Measurements from ENCODE around the gene CUL9.

CUL9 gene

GRCh38 chr6:43222418-43223059 lies 40.5 kb downstream of the CUL9 start:
- Histone ChIP-seq H3K4me1 (ENCODE audit: insufficient read depth, low read length, severe bottlenecking) (peaks cover 33% of the 10 kb centered on the region), H3K9ac (ENCODE audit: low read length) (no peak overlapping the region)

GRCh38 chr6:43223175-43223574 lies 41.2 kb downstream of the CUL9 start:
- Histone ChIP-seq H3K36me3 (ENCODE audit: insufficient read depth, low read length) (peaks cover 49% of the 10 kb centered on the region), H3K79me2 (ENCODE audit: insufficient read depth, low read length) (no peaks in the 10 kb centered on the region), H3K9me3 (ENCODE audit: low read length) (no peaks in the 10 kb centered on the region), H3K9ac (ENCODE audit: low read length) (no peak overlapping the region), H3F3A (ENCODE audit: insufficient read depth, low read length) (no peaks in the 10 kb centered on the region), H3K9me2 (ENCODE audit: low read depth, low read length) (no peaks in the 10 kb centered on the region), H4K20me1 (ENCODE audit: insufficient read depth, low read length) (no peaks in the 10 kb centered on the region), H3K4me3 (ENCODE audit: low read depth, low read length, poor library complexity, severe bottlenecking) (no peak overlapping the region), H2AFZ (ENCODE audit: low read length) (no peak overlapping the region), H3K4me1 (ENCODE audit: insufficient read depth, low read length, severe bottlenecking) (peaks cover 39% of the 10 kb centered on the region), H3K27ac (ENCODE audit: low read depth, low read length, poor library complexity, severe bottlenecking) (peak overlapping the region; percentile 90), H3K4me2 (ENCODE audit: low read length) (no peak overlapping the region), H3K27me3 (ENCODE audit: insufficient read depth, low read length) (no peaks in the 10 kb centered on the region)
- TF ChIP-seq CTCF (IDR thresholded peaks at IDR 0.05; ENCODE audit: low read length) (no peak), EZH2 (IDR thresholded peaks at IDR 0.05; ENCODE audit: borderline replicate concordance, low read length) (no peak)

More at GRCh38 chr6:43222418-43223059, 40.5 kb downstream of the CUL9 start:
- Histone ChIP-seq H3K4me3 (ENCODE audit: low read depth, low read length, poor library complexity, severe bottlenecking) (no peak overlapping the region), H3K4me2 (ENCODE audit: low read length) (no peak overlapping the region), H3F3A (ENCODE audit: insufficient read depth, low read length) (no peaks in the 10 kb centered on the region), H3K27ac (ENCODE audit: low read depth, low read length, poor library complexity, severe bottlenecking) (peak overlapping the region; percentile 90), H3K27me3 (ENCODE audit: insufficient read depth, low read length) (no peaks in the 10 kb centered on the region), H3K9me2 (ENCODE audit: low read depth, low read length) (no peaks in the 10 kb centered on the region), H3K36me3 (ENCODE audit: insufficient read depth, low read length) (peaks cover 49% of the 10 kb centered on the region), H4K20me1 (ENCODE audit: insufficient read depth, low read length) (no peaks in the 10 kb centered on the region), H3K9me3 (ENCODE audit: low read length) (no peaks in the 10 kb centered on the region), H3K79me2 (ENCODE audit: insufficient read depth, low read length) (no peaks in the 10 kb centered on the region), H2AFZ (ENCODE audit: low read length) (no peak overlapping the region)
- TF ChIP-seq EZH2 (IDR thresholded peaks at IDR 0.05; ENCODE audit: borderline replicate concordance, low read length) (no peak), CTCF (IDR thresholded peaks at IDR 0.05; ENCODE audit: low read length) (no peak)

- Histone ChIP-seq H3K27ac (ENCODE audit: low read depth, low read length, poor library complexity, severe bottlenecking) (peak overlapping the region; percentile 90), H4K20me1 (ENCODE audit: insufficient read depth, low read length) (no peaks in the 10 kb centered on the region), H2AFZ (ENCODE audit: low read length) (no peak overlapping the region), H3K4me3 (ENCODE audit: low read depth, low read length, poor library complexity, severe bottlenecking) (no peak overlapping the region), H3K9ac (ENCODE audit: low read length) (no peak overlapping the region), H3F3A (ENCODE audit: insufficient read depth, low read length) (no peaks in the 10 kb centered on the region), H3K27me3 (ENCODE audit: insufficient read depth, low read length) (no peaks in the 10 kb centered on the region), H3K9me2 (ENCODE audit: low read depth, low read length) (no peaks in the 10 kb centered on the region), H3K79me2 (ENCODE audit: insufficient read depth, low read length) (no peaks in the 10 kb centered on the region), H3K9me3 (ENCODE audit: low read length) (no peaks in the 10 kb centered on the region), H3K4me2 (ENCODE audit: low read length) (no peak overlapping the region), H3K36me3 (ENCODE audit: insufficient read depth, low read length) (peaks cover 39% of the 10 kb centered on the region), H3K4me1 (ENCODE audit: insufficient read depth, low read length, severe bottlenecking) (peaks cover 49% of the 10 kb centered on the region)
- no peak for TF ChIP-seq CTCF (IDR thresholded peaks at IDR 0.05; ENCODE audit: low read length)
- no peak for TF ChIP-seq EZH2 (IDR thresholded peaks at IDR 0.05; ENCODE audit: borderline replicate concordance, low read length)
Measured at GRCh38 chr6:43226192-43226851, 44.3 kb downstream of the CUL9 start.
